ENCODE data around the gene GUCA2A. TPM values are rescaled to one million over a fixed set of nuclear protein-coding genes. Genes with fewer than 3 reads are reported as not detected.

The GUCA2A gene
- total and polyA plus RNA-seq, 9 of the 15 experiments (the other 6 are each of a cell fraction or from before 2014, with no cell fraction given), result not detected

- TF ChIP-seq REST (IDR thresholded peaks at IDR 0.05; ENCODE audit: borderline replicate concordance), result peak; percentile 30; the same call in 1 of the 2 replicates
- TF ChIP-seq REST (CRISPR knock-in tag; IDR thresholded peaks at IDR 0.05; ENCODE audit: low read depth), result no peak
Measured at GRCh38 chr1:42176902-42177519, 12.5 kb upstream of the GUCA2A start (continued).

All from K562 (cell line).